Breast epithelium (tissue), 3 donors: ENCODE results near the gene SHBG.

ENCODE experiments used
- POLR2A ChIP-seq: fragments of 450-650 bp; IDR thresholded peaks from one replicate; pipeline ENCODE4 v1.6.1; 2016; ENCODE audit warnings: antibody characterized with exemption, mild to moderate bottlenecking, moderate library complexity
- POLR2AphosphoS5 ChIP-seq, 3 donors: sonication (generic); formaldehyde crosslinking; IDR thresholded peaks; one replicate each; pipeline ENCODE4 v1.6.1; 2017; ENCODE audit warnings: antibody characterized with exemption in 3 of 3
- TF ChIP-seq, protein P1 (sequence below), 3 donors: fragments of 450-650 bp; IDR thresholded peaks; one replicate each; pipeline ENCODE4 v1.5.1; 2016 to 2017; ENCODE audit warnings: antibody characterized with exemption in 3 of 3, mild to moderate bottlenecking in 3 of 3, moderate library complexity in 3 of 3

GRCh38 chr17:7583253-7584109 lies 46.5 kb upstream of the SHBG start, which contains the start of gene MPDU1:
- peak; percentile 29 for TF ChIP-seq POLR2A
- TF ChIP-seq, protein P1, sequence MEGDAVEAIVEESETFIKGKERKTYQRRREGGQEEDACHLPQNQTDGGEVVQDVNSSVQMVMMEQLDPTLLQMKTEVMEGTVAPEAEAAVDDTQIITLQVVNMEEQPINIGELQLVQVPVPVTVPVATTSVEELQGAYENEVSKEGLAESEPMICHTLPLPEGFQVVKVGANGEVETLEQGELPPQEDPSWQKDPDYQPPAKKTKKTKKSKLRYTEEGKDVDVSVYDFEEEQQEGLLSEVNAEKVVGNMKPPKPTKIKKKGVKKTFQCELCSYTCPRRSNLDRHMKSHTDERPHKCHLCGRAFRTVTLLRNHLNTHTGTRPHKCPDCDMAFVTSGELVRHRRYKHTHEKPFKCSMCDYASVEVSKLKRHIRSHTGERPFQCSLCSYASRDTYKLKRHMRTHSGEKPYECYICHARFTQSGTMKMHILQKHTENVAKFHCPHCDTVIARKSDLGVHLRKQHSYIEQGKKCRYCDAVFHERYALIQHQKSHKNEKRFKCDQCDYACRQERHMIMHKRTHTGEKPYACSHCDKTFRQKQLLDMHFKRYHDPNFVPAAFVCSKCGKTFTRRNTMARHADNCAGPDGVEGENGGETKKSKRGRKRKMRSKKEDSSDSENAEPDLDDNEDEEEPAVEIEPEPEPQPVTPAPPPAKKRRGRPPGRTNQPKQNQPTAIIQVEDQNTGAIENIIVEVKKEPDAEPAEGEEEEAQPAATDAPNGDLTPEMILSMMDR (IDR thresholded peaks at IDR 0.05): peak in 1 of 3 donors; percentile 30
- peak; percentile 90 to 97 (median 95) for TF ChIP-seq POLR2AphosphoS5 (IDR thresholded peaks at IDR 0.05)
